Activated CD8-positive, alpha-beta memory T cell treated with anti-CD3 and anti-CD28 coated beads, Interleukin-2, amount 50 U/mL, for 4 hours (primary cell): ENCODE measurements around the gene CAVIN3.

Source experiments
- DNase-seq: peaks from one replicate; pipeline ENCODE4 v3.0.0-alpha.2; 2020

Gene CAVIN3, protein sequence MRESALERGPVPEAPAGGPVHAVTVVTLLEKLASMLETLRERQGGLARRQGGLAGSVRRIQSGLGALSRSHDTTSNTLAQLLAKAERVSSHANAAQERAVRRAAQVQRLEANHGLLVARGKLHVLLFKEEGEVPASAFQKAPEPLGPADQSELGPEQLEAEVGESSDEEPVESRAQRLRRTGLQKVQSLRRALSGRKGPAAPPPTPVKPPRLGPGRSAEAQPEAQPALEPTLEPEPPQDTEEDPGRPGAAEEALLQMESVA

DNA sequence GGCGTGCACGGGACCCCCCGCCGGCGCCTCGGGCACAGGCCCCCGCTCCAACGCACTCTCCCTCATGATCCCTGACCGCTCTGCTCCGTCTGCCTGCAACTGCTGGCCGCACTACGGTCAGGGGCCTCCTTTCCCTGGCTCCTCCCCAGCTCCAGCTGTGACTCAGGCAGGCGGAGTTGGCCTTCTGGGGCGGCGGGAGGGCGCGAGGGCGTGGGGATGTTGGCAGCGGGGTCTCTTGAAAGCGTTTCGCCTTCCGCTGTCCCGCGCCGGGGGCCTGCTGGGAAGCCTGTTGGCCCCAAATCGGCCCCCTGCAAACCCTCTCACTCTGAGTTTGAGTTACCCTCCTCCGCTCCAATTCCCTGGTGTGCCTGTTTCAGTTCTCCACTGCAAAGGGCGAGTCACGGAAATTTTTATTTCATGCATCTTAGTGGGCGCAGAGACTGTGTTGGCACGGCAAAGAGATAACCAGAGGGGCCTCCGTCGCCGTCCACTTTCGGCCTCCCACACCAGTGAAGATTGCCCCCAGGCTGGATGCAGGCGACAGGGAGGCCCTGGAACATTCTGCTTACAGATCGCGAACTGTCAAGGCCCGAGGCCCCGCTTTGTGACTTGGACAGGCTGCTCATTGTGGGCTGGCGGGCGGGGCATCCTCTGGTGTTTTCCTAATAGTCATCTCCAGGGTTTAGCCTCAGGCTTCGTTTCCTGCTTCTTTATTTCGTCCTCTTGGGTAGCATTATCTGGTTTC is at the start of gene CAVIN3:
TSS of gene CAVIN3 (minus strand) at position 91 of the 745 bp plus-strand sequence. CDS start at position 66, 25 bp downstream.
- DNase-seq = no peak

DNA sequence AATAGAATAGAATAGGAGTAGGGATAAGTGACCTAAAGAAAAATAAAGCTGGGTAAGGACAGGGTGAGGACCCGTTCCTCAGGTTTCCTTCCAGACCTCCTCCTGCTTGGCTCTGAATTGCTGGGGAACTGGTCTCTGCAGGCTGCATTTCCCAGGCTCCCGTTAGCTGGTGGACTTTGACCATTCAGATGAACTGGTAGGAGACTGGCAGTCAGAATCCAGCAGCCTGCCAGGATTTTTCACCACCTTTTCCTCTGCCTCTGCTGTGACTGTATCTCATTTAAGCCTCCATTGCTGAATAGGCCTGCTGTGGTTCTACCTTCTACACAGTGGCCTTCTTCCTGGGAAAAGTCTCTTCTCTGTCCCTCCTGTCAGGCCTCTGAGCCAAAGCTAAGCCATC is 45.4 kb upstream of the CAVIN3 start:
- no peak for DNase-seq

DNA sequence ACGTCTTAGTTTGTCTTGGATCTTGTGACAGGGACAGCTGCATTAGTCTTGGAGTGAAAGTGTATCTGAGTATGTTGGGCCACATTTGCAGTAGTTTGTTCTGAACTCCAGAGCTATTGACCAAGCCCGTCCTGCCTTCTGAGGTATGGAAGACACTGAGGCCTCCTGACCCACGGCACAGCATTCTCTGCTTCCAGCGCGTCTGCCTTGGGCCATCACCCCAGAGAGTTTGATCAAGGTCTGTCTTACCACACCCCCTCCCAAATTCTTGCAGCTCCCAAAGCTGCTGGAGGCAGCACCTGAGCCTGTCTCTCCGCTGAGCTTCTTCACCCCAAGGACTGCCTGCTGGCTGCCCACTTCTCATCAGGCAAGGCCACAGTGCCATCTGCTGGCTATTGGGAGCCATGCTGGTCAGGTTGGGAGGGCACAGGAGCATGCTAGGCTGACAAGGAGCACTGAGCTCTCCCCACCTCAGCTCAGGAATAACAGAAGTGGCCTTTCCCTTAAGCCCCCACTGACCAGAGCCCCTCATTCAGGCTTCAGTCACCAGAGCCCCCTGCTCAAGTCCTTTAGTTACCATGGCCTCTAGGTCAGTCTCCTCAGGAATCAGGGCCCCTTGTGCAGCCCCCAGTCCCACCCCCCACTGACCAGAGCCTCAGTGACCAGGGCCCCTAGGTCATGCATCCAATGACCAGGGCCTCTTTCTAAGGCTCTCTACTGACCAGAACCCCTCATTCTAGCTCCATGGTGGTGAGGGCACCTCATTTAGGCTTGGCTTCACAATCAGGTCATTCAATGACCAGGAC is 42.8 kb upstream of the CAVIN3 start:
- peak; percentile 63 for DNase-seq

DNA sequence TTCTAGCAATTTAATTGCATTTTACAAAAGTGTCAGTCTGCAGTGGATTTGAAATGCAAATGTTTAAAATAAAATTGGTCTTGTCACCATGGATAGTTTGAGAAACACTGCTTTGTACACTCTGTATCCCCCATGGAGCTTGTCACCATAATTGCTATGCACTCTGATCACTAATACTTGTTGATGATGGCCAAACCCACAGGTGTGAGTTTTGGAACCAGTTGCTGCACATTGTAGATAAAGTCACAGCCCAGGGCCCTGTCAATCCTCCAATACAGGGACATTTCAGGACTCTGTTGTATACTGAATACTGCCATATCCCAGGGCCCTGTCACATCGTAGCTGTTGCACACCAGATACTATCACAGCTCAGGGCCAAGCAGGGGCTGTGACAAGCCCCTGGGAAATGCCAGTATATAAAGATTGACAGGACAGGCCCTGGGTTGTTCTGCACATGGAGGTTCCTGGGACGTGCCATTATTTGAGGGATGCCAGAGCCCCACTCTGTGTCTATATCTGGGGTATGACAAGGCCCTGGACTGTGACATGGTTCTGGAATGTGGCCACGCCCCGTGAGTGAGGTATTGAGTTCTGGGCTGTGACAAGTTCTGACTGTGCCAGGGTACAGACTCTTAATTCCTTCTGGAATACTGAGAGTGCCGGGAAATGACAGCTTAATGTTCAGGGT is 42.0 kb upstream of the CAVIN3 start:
- DNase-seq = no peak

DNA sequence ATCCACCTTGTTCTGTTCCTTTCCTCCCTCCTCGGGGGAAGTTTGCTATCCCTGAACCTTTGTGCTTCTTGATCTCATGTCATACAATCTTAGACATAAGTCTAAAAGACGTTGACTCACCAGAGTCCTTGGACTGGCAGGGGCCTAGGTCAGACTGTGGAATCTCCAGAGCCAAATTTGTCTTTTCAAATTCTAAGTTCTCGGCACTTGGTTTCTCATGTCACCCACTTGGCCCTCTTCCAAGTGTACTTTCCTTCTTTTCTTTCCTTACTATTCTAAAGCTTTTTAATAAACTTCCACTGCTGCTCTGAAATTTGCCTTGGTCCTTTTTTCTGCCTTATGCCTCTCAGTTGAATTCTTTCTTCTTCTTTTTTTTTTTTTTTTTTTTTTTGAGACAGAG is 39.9 kb upstream of the CAVIN3 start:
- no peak for DNase-seq

DNA sequence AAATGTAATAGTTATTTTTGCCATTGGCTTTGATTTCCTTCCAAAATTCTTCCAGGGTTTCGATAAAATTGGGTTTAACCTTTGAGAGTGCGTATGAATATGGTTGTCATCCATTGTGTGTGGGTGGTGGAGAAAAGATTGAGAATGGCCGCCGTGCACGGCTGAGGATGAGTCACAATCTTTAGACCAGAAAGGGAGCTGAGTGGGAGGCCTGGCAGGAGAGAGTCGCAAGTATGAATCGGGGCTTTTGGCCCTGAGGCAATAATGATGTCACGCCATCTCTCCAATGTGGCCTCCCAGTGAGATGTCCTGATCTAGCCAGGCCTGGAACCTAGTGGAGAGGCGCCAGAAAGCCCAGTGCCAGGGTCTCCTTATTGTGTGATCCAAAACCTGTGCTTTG is 36.9 kb upstream of the CAVIN3 start:
- no peak for DNase-seq

DNA sequence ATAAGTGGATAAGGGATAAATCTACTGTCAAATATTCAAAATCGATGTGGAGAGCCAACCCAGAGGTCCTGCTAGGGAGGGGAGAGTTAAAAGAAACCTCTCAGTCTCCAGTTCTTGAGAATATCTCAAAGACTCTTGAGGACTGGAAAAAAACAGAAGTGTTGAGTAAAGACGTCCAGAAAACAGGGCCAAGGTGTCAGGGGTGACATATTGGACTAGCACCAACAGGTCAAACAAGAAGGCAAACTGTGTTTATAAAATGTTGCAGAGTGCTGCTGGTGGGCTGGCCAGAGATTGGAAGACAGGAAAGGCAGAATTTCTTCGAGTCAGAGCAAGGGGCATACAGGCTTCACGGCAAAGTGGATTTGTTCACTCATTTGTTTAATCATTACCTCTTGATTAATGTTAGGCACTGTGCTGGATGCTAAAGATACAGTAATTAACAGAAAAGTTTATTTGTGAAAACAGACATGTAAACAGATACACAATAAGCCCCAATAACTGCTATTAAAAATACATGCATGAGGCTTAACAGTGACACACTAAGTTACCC is 36.3 kb upstream of the CAVIN3 start:
- DNase-seq = no peak

DNA sequence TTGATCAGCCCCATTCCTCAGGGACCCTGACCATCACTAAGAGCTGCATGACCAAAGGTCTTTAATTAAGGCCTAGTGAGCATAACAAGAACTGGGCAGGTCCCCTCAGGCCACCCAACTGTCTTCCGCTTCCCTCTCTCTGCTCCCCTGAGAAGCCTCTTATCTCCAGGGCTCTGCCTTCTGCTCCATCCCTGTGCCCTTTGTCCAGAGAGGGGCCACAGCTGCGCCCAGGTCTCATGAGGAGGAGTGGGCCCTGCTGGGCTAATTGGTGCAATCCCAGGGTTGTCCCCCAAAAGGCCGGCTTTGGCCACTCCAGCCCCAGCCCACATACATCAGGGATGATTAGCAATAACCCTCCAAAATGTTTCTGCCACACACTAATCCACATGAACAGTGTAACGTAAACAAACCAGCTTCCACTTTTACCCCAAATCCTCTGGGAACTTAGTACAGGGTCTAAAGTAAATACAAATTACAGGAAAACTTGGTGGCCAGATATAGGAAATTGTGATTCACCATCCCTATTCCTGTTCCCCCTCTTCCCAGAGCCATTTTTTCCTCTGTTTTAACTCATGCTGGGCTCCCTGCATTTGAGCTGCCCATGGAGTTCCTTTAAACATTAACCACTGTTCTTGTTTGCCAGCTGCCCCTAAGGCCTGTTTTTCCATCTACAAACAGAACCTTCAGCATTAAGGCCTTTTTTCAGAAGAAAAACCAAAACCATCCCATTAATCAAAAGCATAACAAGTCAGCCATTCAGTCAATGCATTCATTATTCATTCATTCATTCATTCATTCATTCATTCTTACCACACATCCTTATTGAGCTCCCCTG is 34.6 kb upstream of the CAVIN3 start:
- no peak for DNase-seq

DNA sequence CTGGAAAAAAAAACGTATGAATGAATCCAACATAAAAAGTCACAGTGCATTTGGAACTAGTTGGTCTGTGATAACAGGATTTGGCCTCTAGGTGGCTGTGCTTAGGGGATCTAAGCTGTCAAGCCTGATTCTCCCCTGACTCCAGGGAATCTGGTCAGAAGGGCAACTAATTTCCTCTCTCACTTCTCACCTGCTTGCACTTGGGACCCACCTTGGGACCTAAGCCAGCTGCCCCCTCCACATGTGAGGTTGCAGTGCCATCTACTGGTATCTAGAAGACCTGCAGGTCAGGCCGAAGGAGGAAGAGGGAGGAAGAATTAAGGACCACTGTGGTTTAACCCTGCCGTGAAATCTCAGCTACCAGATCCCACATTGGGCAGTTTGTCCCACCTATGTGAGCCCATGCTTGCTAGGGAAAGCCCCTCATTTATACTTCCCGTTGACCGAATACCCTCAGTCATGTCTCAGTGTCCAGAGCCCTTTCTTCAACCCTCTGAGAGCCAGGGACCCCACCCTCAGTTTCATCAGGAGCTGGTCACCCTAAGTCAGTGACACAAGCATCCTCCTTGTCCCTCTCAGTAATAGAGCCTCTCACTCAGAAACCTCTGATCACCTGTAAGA is 33.2 kb upstream of the CAVIN3 start:
- DNase-seq = peak; percentile 49

DNA sequence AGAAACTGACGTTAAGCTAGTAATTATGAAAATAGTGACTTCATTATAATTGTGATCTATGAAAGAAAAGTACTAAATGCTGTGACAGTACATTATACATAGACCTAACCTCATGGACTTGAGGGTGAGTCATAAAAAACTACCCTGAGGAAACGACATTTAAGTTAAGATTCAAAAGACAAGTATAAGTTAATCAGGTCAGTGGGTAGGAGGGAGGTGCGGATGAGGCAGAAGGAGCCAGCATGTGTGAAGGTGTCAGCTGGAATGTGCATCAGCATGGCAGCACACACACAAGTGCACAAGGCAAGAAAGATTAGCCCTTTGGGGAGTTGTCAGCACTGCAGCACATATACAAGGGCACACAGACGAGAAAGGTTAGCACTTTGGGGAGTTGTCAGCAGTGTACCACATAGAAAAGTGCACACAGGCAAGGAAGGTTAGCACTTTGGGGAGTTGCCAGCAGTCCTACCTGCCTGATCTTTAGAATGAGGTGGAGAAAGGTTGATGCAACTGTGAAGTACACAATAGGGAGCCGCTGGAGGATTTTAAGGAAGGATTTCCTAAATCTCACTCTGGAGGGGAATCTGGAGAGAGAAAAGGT is 31.6 kb upstream of the CAVIN3 start:
- no peak for DNase-seq

DNA sequence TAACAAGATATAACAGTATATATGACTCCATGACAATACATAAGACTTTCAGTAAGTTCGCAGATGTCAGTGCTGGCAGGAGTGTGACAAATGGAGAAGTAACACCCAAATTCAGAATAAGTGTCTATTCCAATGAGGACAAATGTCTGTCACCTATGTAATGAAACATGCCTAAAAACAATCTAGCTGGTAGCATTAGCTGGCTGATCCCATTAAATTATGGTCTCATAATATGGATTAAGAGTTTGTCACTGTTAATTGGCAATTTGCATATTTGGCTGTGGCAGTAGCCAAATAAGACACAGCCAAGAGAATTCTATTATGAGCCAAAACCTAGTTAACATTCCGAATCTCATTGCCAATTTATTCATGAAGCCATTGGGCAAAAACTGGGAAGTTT is 30.2 kb upstream of the CAVIN3 start:
- DNase-seq = no peak

DNA sequence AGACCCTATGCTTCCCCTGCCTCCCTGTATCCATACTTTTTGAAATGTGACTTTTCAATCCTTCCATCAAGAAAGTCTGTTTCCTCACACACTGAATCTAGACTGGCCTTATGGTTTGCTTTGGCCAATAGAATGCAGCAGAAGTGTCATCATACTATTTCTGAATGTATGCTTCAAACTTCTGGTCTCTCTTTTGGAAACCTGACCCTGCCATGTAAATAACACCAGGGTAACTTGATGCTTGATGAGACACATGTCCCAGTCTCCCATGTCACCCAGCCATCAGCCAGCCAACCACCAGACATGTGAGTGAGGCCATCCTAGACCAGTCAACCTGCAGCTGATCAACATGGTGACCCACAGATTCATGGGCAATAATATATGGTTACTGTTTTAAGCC is 29.7 kb upstream of the CAVIN3 start:
- DNase-seq = no peak

DNA sequence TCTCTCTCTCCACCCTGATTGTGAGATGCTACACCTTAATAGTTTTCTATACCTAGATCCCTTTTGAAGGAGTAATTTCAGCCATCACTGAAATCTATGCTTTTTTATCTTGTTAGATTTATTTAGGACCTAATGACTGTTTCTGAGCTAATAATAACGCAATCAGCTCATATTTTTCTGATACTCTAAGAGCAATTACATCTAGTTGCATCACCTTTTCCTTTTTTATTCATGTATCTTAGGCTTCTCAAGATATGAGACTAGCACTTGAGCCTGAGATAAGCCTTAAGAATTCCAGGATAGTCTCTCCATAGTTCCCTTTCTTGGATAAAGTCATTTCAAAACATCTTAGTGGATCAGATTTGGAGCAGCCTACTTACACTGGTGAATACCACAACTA is 25.1 kb upstream of the CAVIN3 start:
- DNase-seq = no peak

DNA sequence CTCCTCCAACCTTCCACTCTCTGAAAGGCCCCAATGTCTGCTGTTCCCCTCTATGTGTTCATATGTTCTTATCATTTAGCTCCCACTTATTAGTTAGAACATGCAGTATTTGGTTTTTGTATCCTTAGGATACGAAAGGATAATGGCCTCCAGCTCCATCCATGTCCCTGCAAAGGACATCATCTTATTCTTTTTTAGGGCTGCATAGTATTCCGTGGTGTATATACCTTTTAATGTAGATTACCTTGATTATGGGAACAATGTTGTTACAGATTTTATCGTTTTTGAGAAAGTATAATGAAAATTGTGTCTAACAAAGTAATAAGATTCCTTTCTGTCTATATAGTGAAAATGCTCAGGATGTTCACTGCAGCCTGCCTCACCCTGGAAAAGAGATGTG is 16.0 kb upstream of the CAVIN3 start:
- no peak for DNase-seq

DNA sequence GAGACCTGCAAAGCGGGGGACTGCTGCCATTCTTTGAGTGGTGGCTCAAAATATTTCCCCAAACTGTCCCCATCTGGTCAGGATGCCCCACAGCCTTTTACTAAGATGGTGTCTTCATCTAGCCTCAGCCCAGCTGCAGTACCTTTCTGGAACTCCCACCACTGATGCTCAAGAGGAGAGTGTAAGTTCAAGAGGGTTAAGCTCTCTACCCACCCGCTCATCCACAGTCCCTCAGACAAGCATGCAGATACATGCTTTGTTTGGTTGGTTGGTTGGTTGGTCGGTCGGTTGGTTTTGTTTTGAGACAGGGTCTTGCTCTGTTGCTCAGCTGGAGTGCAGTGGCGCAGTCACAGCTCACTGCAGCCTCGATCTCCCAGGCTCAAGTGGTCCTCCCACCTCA is 14.5 kb upstream of the CAVIN3 start:
- DNase-seq = no peak

DNA sequence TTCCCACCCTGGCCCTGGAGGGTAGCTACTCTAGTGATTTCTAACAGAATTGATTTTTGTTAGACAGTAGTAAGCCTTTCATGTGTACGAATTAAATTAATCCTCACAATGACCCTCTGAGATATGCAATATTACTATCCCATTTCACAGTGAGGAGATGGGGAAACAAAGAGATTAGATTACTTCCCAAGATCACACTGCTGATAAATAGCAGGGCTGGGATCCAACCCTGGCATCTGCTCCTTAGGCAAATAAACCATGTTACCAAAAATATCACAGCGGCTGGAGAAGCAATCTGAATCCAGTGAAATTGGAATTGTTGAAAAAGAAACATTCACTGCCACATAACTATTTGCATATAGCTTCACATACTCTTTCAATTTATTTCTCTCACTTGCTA is 12.8 kb upstream of the CAVIN3 start:
- no peak for DNase-seq

DNA sequence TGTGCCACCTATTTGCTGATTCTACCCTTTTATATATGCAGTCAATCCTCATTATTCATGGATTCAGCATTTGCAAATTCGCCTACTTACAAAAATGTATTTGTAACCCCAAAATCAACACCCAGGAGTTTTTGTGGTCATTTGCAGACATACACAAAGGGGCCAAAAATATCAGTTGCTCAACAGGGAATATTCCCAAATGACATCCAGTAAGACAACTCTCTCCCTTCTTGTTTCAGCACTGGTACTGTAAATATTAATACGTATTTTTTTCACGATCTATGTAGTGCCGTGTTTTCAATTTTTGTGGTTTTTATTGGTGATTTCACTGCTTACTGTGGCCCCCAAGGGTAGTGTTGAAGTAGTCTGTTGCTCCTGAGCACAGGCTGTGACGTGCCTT is 11.8 kb upstream of the CAVIN3 start:
- no peak for DNase-seq

DNA sequence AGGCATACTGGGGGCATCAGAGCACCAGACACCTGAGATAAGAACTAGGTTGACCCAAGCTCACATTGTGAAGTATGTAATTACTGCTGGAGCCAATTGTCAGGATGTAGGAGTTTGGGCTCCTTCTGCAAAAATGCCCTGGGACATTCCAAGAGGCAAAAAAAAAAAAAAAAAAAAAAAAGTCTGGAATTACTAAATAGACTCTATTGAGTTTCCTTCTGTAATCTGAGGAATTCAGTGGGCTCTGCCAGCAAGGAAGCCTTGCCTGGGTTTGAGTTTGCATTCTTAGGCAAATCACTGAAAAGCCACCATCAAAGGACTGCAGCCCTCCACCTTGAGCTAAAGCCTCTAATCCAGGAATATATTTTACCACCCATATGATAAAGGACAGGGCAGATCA is 8.0 kb upstream of the CAVIN3 start:
- no peak for DNase-seq

DNA sequence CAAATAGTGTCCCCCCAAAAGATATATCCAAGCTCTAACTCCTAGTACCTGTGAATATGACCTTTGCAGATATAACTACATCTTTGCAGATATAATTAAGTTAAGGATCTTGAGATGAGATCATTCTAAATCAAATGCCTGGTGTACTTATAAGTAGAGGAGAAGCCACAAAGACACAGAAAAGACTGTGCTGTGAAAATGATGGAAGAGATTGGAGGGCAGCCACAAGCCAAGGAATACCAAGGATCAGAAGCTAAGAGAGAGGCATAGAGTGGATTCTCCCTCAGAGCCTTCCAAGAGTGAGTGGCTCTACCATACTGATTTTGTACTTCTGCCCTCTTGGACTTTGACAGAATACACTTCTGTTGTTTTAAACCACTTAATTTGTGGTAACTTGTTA is 7.5 kb upstream of the CAVIN3 start:
- no peak for DNase-seq

DNA sequence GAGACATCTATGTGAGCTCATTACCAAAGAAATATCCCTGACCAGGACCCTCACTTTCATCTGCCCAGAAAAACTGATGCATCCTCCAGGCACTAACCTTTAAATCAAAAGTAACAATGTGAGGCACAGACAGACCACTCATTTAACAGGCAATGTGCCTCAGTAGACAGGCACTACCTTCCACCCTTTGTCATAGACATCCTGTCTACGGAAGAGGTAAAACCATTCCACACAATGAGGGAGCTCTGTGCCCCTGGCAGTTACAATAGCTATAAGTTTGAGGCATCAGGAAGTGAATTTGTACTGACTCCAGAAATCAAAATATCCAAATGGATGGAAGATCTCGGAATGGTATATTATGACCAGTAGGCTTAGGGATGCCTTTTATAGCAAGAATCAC is 6.7 kb upstream of the CAVIN3 start:
- no peak for DNase-seq

DNA sequence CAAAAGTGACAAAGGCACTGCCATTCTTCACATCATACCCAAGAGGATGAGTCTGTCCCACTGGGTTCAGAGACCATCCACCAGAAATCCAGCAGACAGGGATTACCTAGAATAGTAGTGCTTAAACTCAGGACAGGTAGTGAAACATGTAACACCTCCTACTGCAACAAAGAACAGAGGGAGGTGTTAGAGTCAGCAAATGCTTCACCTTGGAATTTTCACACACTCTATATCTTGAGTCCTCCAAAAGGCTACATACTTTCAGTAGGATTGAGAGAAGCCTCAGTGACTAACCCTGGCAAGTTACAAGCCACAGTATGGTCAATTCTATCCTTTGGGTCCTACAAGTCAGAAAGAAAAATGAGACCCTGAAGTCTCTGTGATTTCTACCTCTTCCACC is 6.0 kb upstream of the CAVIN3 start:
- DNase-seq = no peak
